HepG2 (cell line): ENCODE measurements around the gene IFNK. TPM values are rescaled to one million over a fixed set of nuclear protein-coding genes. Genes with fewer than 3 reads are reported as not detected.
A peak's percentile ranks its signal among the peaks of the same experiment; 100 is the strongest.

Experiments used
- ARNTL ChIP-seq: sonication (generic); formaldehyde crosslinking; IDR thresholded peaks from 2 replicates; pipeline ENCODE4 v1.4.0; 2020; ENCODE audit warnings: mild to moderate bottlenecking, missing genetic modification reagents
- DR1 ChIP-seq: sonication (generic); formaldehyde crosslinking; IDR thresholded peaks from 2 replicates; pipeline ENCODE4 v1.8.0; 2021; ENCODE audit warnings: mild to moderate bottlenecking, missing genetic modification reagents, inconsistent platforms
- ELF3 ChIP-seq: IDR thresholded peaks from 2 replicates; pipeline ENCODE4 v1.6.1; 2016; ENCODE audit warnings: missing genetic modification reagents, missing compliant biosample characterization
- GABPA ChIP-seq, 2 experiments: IDR thresholded peaks; 2 replicates each; pipeline ENCODE4 v1.6.1; 2011 to 2016; ENCODE audit warnings: low read depth in 2 of 2, low read length in 1 of 2, missing biosample characterization in 1 of 2, missing genetic modification characterization in 1 of 2
- TCF7 ChIP-seq: sonication (generic); IDR thresholded peaks from 2 replicates; pipeline ENCODE4 v1.6.1; 2016; ENCODE audit warnings: antibody characterized with exemption, low read depth
- ZNF614 ChIP-seq: IDR thresholded peaks from 2 replicates; pipeline ENCODE4 v1.6.1; 2018; ENCODE audit warnings: missing biosample characterization, missing genetic modification reagents, inconsistent platforms, borderline replicate concordance
- polyA plus RNA-seq, 8 experiments: library from polyadenylated mRNA; depleted of rRNA in 3 of 8; stranded (reverse) in 7 of 8; unstranded in 1 of 8; fragments of >200 nt; fragmentation: Illumina TruSeq in 4 of 8; extraction: Trizol in 4 of 8; gene quantifications; 2 replicates each; pipeline versions ENCODE4 v1.2.1 to v1.2.3, GENCODE V29; 2011 to 2016; ENCODE audit warnings: low read depth in 4 of 8, missing spikeins in 1 of 8, mixed read lengths in 1 of 8; ENCODE audit not compliant: insufficient read depth in 1 of 8
- total RNA-seq, 5 experiments: library from RNA; depleted of rRNA; stranded (reverse); fragments of >200 nt; fragmentation: Illumina TruSeq; extraction: Trizol; gene quantifications; 2 replicates each; pipeline ENCODE4 v1.2.3, GENCODE V29; 2016; ENCODE audit warnings: low read depth in 1 of 5
- TF ChIP-seq, protein P1 (sequence below): sonication (generic); formaldehyde crosslinking; IDR thresholded peaks from 2 replicates; pipeline ENCODE4 v1.4.0; 2020; ENCODE audit warnings: missing genetic modification reagents
- TF ChIP-seq, protein P2 (sequence below): sonication (generic); formaldehyde crosslinking; IDR thresholded peaks from 2 replicates; pipeline ENCODE4 v1.5.0; 2020; ENCODE audit warnings: mild to moderate bottlenecking, missing genetic modification reagents, borderline replicate concordance
- TF ChIP-seq, protein P3 (sequence below): sonication (generic); formaldehyde crosslinking; IDR thresholded peaks from 2 replicates; pipeline ENCODE4 v1.9.0; 2021; ENCODE audit warnings: missing genetic modification reagents, borderline replicate concordance
- TF ChIP-seq, protein P4 (sequence below): IDR thresholded peaks from 2 replicates; pipeline ENCODE4 v1.6.1; 2016; ENCODE audit warnings: low read depth, control low read depth

Gene IFNK
- total and polyA plus RNA-seq, 2 of the 13 experiments (the other 11 are each of a cell fraction or from before 2014, with no cell fraction given): not detected

DNA sequence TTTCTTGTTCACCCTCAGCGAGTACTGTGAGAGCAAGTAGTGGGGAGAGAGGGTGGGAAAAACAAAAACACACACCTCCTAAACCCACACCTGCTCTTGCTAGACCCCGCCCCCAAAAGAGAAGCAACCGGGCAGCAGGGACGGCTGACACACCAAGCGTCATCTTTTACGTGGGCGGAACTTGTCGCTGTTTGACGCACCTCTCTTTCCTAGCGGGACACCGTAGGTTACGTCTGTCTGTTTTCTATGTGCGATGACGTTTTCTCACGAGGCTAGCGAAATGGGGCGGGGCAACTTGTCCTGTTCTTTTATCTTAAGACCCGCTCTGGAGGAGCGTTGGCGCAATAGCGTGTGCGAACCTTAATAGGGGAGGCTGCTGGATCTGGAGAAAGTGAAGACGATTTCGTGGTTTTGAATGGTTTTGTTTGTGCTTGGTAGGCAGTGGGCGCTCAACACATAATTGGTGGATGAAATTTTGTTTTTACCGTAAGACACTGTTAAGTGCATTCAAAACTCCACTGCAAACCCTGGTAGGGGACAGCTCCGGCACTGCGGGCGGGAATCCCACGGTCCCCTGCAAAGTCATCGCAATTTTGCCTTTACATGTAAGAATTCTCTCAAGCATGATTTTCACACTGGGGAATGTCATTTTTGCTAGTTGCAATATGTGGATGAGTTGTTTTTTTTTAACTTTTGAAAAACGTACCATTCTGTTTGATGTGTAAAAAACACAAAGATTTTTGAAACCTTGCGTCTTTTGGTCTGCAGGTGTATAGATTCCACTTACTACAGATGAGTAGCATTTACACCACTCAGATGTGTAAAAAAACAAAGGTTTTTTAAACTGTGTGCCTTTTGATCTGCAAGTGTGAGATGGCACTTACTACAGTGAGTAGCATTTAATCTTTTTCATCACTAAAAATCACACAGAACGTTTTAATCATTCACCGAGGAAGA is 49.8 kb downstream of the IFNK start (continued):
- TF ChIP-seq, protein P1, sequence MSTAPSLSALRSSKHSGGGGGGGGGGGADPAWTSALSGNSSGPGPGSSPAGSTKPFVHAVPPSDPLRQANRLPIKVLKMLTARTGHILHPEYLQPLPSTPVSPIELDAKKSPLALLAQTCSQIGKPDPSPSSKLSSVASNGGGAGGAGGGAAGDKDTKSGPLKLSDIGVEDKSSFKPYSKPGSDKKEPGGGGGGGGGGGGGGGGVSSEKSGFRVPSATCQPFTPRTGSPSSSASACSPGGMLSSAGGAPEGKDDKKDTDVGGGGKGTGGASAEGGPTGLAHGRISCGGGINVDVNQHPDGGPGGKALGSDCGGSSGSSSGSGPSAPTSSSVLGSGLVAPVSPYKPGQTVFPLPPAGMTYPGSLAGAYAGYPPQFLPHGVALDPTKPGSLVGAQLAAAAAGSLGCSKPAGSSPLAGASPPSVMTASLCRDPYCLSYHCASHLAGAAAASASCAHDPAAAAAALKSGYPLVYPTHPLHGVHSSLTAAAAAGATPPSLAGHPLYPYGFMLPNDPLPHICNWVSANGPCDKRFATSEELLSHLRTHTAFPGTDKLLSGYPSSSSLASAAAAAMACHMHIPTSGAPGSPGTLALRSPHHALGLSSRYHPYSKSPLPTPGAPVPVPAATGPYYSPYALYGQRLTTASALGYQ (CRISPR knock-in tag): no peak
- no peak for TF ChIP-seq DR1 (CRISPR knock-in tag)
- peak; percentile 23; the same call in 1 of the 2 replicates for TF ChIP-seq TCF7
- TF ChIP-seq, protein P2, sequence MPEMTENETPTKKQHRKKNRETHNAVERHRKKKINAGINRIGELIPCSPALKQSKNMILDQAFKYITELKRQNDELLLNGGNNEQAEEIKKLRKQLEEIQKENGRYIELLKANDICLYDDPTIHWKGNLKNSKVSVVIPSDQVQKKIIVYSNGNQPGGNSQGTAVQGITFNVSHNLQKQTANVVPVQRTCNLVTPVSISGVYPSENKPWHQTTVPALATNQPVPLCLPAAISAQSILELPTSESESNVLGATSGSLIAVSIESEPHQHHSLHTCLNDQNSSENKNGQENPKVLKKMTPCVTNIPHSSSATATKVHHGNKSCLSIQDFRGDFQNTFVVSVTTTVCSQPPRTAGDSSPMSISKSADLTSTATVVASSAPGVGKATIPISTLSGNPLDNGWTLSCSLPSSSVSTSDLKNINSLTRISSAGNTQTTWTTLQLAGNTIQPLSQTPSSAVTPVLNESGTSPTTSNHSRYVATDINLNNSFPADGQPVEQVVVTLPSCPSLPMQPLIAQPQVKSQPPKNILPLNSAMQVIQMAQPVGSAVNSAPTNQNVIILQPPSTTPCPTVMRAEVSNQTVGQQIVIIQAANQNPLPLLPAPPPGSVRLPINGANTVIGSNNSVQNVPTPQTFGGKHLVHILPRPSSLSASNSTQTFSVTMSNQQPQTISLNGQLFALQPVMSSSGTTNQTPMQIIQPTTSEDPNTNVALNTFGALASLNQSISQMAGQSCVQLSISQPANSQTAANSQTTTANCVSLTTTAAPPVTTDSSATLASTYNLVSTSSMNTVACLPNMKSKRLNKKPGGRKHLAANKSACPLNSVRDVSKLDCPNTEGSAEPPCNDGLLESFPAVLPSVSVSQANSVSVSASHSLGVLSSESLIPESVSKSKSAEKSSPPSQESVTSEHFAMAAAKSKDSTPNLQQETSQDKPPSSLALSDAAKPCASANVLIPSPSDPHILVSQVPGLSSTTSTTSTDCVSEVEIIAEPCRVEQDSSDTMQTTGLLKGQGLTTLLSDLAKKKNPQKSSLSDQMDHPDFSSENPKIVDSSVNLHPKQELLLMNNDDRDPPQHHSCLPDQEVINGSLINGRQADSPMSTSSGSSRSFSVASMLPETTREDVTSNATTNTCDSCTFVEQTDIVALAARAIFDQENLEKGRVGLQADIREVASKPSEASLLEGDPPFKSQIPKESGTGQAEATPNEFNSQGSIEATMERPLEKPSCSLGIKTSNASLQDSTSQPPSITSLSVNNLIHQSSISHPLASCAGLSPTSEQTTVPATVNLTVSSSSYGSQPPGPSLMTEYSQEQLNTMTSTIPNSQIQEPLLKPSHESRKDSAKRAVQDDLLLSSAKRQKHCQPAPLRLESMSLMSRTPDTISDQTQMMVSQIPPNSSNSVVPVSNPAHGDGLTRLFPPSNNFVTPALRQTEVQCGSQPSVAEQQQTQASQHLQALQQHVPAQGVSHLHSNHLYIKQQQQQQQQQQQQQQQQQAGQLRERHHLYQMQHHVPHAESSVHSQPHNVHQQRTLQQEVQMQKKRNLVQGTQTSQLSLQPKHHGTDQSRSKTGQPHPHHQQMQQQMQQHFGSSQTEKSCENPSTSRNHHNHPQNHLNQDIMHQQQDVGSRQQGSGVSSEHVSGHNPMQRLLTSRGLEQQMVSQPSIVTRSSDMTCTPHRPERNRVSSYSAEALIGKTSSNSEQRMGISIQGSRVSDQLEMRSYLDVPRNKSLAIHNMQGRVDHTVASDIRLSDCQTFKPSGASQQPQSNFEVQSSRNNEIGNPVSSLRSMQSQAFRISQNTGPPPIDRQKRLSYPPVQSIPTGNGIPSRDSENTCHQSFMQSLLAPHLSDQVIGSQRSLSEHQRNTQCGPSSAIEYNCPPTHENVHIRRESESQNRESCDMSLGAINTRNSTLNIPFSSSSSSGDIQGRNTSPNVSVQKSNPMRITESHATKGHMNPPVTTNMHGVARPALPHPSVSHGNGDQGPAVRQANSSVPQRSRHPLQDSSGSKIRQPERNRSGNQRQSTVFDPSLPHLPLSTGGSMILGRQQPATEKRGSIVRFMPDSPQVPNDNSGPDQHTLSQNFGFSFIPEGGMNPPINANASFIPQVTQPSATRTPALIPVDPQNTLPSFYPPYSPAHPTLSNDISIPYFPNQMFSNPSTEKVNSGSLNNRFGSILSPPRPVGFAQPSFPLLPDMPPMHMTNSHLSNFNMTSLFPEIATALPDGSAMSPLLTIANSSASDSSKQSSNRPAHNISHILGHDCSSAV (CRISPR knock-in tag): no peak
- TF ChIP-seq, protein P3, sequence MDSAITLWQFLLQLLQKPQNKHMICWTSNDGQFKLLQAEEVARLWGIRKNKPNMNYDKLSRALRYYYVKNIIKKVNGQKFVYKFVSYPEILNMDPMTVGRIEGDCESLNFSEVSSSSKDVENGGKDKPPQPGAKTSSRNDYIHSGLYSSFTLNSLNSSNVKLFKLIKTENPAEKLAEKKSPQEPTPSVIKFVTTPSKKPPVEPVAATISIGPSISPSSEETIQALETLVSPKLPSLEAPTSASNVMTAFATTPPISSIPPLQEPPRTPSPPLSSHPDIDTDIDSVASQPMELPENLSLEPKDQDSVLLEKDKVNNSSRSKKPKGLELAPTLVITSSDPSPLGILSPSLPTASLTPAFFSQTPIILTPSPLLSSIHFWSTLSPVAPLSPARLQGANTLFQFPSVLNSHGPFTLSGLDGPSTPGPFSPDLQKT (CRISPR knock-in tag): no peak
- TF ChIP-seq, protein P4, sequence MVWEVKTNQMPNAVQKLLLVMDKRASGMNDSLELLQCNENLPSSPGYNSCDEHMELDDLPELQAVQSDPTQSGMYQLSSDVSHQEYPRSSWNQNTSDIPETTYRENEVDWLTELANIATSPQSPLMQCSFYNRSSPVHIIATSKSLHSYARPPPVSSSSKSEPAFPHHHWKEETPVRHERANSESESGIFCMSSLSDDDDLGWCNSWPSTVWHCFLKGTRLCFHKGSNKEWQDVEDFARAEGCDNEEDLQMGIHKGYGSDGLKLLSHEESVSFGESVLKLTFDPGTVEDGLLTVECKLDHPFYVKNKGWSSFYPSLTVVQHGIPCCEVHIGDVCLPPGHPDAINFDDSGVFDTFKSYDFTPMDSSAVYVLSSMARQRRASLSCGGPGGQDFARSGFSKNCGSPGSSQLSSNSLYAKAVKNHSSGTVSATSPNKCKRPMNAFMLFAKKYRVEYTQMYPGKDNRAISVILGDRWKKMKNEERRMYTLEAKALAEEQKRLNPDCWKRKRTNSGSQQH: peak; percentile 31; the same call in 1 of the 2 replicates
- TF ChIP-seq ARNTL (CRISPR knock-in tag): peak; percentile 18; the same call in 1 of the 2 replicates
- TF ChIP-seq ELF3 (CRISPR knock-in tag): peak; percentile 36
- peak; percentile 57 for TF ChIP-seq GABPA (IDR thresholded peaks at IDR 0.05; ENCODE audit: low read depth, low read length)
- peak; percentile 92 for TF ChIP-seq GABPA (CRISPR knock-in tag; IDR thresholded peaks at IDR 0.05; ENCODE audit: low read depth)
- TF ChIP-seq ZNF614 (CRISPR knock-in tag): peak; percentile 29; the same call in 1 of the 2 replicates
